ENCODE results near the gene ACTA2.

Gene ACTA2

GRCh38 chr10:88980800-88981199, 28.2 kb upstream of the ACTA2 start:
- DNase-seq, result no peak

- DNase-seq, result no peak
Measured at GRCh38 chr10:88980247-88980646, 27.7 kb upstream of the ACTA2 start.

GRCh38 chr10:88979603-88980002, 27.0 kb upstream of the ACTA2 start:
- no peak for DNase-seq

GRCh38 chr10:88979153-88979562, 26.6 kb upstream of the ACTA2 start:
- DNase-seq, result no peak

GRCh38 chr10:88978463-88978862, 25.9 kb upstream of the ACTA2 start:
- DNase-seq, result no peak

- DNase-seq, result no peak
Measured at GRCh38 chr10:88975377-88975720, 22.8 kb upstream of the ACTA2 start.

GRCh38 chr10:88974446-88975376, 22.1 kb upstream of the ACTA2 start:
- DNase-seq, result no peak

GRCh38 chr10:88974012-88974411, 21.4 kb upstream of the ACTA2 start:
- DNase-seq, result no peak

GRCh38 chr10:88971221-88972061, 18.9 kb upstream of the ACTA2 start:
- DNase-seq, result no peak

GRCh38 chr10:88968391-88968790, 15.8 kb upstream of the ACTA2 start:
- DNase-seq, result no peak

- no peak for DNase-seq
Measured at GRCh38 chr10:88966797-88967196, 14.2 kb upstream of the ACTA2 start.

GRCh38 chr10:88964869-88965415, 12.4 kb upstream of the ACTA2 start:
- no peak for DNase-seq

GRCh38 chr10:88964360-88964759, 11.8 kb upstream of the ACTA2 start:
- DNase-seq, result no peak

GRCh38 chr10:88963318-88963717, 10.7 kb upstream of the ACTA2 start:
- DNase-seq, result no peak

GRCh38 chr10:88962336-88962735, 9.8 kb upstream of the ACTA2 start:
- DNase-seq, result no peak

GRCh38 chr10:88961266-88961665, 8.7 kb upstream of the ACTA2 start:
- DNase-seq, result no peak

- DNase-seq, result peak; percentile 7
Measured at GRCh38 chr10:88960802-88961201, 8.2 kb upstream of the ACTA2 start.

GRCh38 chr10:88958721-88959120, 6.1 kb upstream of the ACTA2 start:
- no peak for DNase-seq

GRCh38 chr10:88957381-88957780, 4.8 kb upstream of the ACTA2 start:
- no peak for DNase-seq

- DNase-seq, result no peak
Measured at GRCh38 chr10:88954458-88955083, 2.0 kb upstream of the ACTA2 start.

GRCh38 chr10:88953662-88954061, 1.1 kb upstream of the ACTA2 start:
- no peak for DNase-seq

GRCh38 chr10:88949912-88950837, 2.4 kb downstream of the ACTA2 start:
- no peak for DNase-seq

Data from stimulated activated naive CD4-positive, alpha-beta T cell treated with Interleukin-2 at 50 U/mL for 16 hours (primary cell).